ENCODE measurements around the gene PDHX. TPM values are rescaled to one million over a fixed set of nuclear protein-coding genes. Genes with fewer than 3 reads are reported as not detected.

Gene PDHX
- polyA plus RNA-seq, 3 donors: 9.3 to 19.5 (median 17.5) TPM

DNA sequence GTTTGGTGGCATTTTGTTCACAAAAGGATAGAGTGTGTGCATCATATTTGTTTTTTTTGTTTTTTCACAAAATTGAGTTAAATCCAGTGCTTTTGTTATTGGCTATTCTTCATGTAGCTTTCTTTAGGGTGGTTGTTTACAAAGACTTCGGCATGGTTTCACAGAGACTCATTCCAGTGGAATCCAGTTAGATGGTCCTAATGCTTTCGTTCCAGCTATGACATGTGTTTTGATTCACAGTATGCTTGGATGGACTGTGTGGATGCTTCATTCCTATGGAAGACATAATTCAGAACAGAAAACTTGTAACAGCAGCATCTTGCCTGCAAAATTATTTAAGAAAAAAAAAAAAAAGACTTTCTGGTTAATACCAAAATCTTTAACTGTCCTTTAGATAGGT lies 97.9 kb downstream of the PDHX start:
- no peaks in the 10 kb centered on the region for H3K27me3 ChIP-seq (ENCODE audit: control insufficient read depth in 2 of 2, insufficient read depth in 2 of 2, low read length in 2 of 2)
- no peak overlapping the region for H3K27ac ChIP-seq (ENCODE audit: low read depth in 1 of 2, low read length in 2 of 2)
- Mint-ChIP-seq H3K36me3 (no peaks in the 10 kb centered on the region), H3K4me1 (peaks cover 13% of the 10 kb centered on the region), H3K4me3 (no peak overlapping the region), H3K9me3 (no peaks in the 10 kb centered on the region), H3K27me3 (ENCODE audit: low read depth in 3 of 3) (peaks cover 0 to 2% (median 2%) of the 10 kb centered on the region in 3 donors), H3K27ac (peak overlapping the region in 4 of 7 donors; percentile 50 to 78 (median 72))
- no peak overlapping the region for H3K4me2 ChIP-seq (replicated peaks; ENCODE audit: extremely low read depth, low read length, poor library complexity, severe bottlenecking)
- no peaks in the 10 kb centered on the region for H3K4me1 ChIP-seq (ENCODE audit: control insufficient read depth in 1 of 2, insufficient read depth in 2 of 2, low read length in 2 of 2)
- WGBS (ENCODE audit: insufficient coverage): 100% methylated on average over 1 of the region's 2 CpGs
- no peak overlapping the region for H2AFZ ChIP-seq (ENCODE audit: insufficient read depth, low read depth, low read length, poor library complexity, severe bottlenecking)
- no peak for DNase-seq
- no peaks in the 10 kb centered on the region for H3K79me2 ChIP-seq (ENCODE audit: insufficient read depth, low read length)
- no peak overlapping the region for H3K4me3 ChIP-seq (replicated peaks in 1 of 3; ENCODE audit: low read depth in 2 of 3, low read length in 3 of 3)
- TF ChIP-seq, protein P1, sequence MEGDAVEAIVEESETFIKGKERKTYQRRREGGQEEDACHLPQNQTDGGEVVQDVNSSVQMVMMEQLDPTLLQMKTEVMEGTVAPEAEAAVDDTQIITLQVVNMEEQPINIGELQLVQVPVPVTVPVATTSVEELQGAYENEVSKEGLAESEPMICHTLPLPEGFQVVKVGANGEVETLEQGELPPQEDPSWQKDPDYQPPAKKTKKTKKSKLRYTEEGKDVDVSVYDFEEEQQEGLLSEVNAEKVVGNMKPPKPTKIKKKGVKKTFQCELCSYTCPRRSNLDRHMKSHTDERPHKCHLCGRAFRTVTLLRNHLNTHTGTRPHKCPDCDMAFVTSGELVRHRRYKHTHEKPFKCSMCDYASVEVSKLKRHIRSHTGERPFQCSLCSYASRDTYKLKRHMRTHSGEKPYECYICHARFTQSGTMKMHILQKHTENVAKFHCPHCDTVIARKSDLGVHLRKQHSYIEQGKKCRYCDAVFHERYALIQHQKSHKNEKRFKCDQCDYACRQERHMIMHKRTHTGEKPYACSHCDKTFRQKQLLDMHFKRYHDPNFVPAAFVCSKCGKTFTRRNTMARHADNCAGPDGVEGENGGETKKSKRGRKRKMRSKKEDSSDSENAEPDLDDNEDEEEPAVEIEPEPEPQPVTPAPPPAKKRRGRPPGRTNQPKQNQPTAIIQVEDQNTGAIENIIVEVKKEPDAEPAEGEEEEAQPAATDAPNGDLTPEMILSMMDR (IDR thresholded peaks at IDR 0.05): no peak
- H3K36me3 ChIP-seq (replicated peaks in 1 of 2; ENCODE audit: control insufficient read depth in 1 of 2, insufficient read depth in 2 of 2, low read length in 2 of 2): no peaks in the 10 kb centered on the region
- H4K20me1 ChIP-seq (ENCODE audit: insufficient read depth, low read length): no peaks in the 10 kb centered on the region
- H3K9me3 ChIP-seq (replicated peaks in 1 of 2; ENCODE audit: control insufficient read depth in 1 of 2, insufficient read depth in 1 of 2, low read length in 2 of 2): no peaks in the 10 kb centered on the region
- no peak overlapping the region for H3K9ac ChIP-seq (ENCODE audit: insufficient read depth, low read length, poor library complexity, severe bottlenecking)
- intact Hi-C loops (cut with micrococcal nuclease): no loop called here

- Mint-ChIP-seq H3K9me3 (no peaks in the 10 kb centered on the region), H3K4me3 (no peak overlapping the region), H3K27ac (no peak overlapping the region), H3K27me3 (ENCODE audit: low read depth in 3 of 3) (peaks cover 0 to 2% (median 2%) of the 10 kb centered on the region in 3 donors), H3K4me1 (peaks cover 13% of the 10 kb centered on the region), H3K36me3 (no peaks in the 10 kb centered on the region)
- DNase-seq: no peak
- Histone ChIP-seq H3K79me2 (ENCODE audit: insufficient read depth, low read length) (no peaks in the 10 kb centered on the region), H3K36me3 (replicated peaks in 1 of 2; ENCODE audit: control insufficient read depth in 1 of 2, insufficient read depth in 2 of 2, low read length in 2 of 2) (no peaks in the 10 kb centered on the region), H3K9me3 (replicated peaks in 1 of 2; ENCODE audit: control insufficient read depth in 1 of 2, insufficient read depth in 1 of 2, low read length in 2 of 2) (no peaks in the 10 kb centered on the region), H3K27ac (ENCODE audit: low read depth in 1 of 2, low read length in 2 of 2) (no peak overlapping the region), H3K27me3 (ENCODE audit: control insufficient read depth in 2 of 2, insufficient read depth in 2 of 2, low read length in 2 of 2) (no peaks in the 10 kb centered on the region), H4K20me1 (ENCODE audit: insufficient read depth, low read length) (no peaks in the 10 kb centered on the region), H2AFZ (ENCODE audit: insufficient read depth, low read depth, low read length, poor library complexity, severe bottlenecking) (no peak overlapping the region), H3K4me2 (replicated peaks; ENCODE audit: extremely low read depth, low read length, poor library complexity, severe bottlenecking) (no peak overlapping the region), H3K4me1 (ENCODE audit: control insufficient read depth in 1 of 2, insufficient read depth in 2 of 2, low read length in 2 of 2) (no peaks in the 10 kb centered on the region), H3K4me3 (replicated peaks in 1 of 3; ENCODE audit: low read depth in 2 of 3, low read length in 3 of 3) (no peak overlapping the region), H3K9ac (ENCODE audit: insufficient read depth, low read length, poor library complexity, severe bottlenecking) (no peak overlapping the region)
- intact Hi-C loops (cut with micrococcal nuclease): no loop called here
- TF ChIP-seq, protein P1 (IDR thresholded peaks at IDR 0.05): no peak
- WGBS (ENCODE audit: insufficient coverage): 86% methylated on average over 5 of the region's 6 CpGs
Measured at GRCh38 chr11:35015621-35016387, 99.4 kb downstream of the PDHX start.
